Brain microvascular endothelial cell (primary cell): ENCODE results near the gene PWWP2B.
"Not testable (repeated sequence)": the region's sequence is repeated elsewhere in the genome, so short reads cannot be mapped to it uniquely, and the experiment has no call there.

Source experiments
- DNase-seq: peaks from one replicate; pipeline ENCODE4 v3.0.0-alpha.2; 2020
- H3K27ac ChIP-seq: fragments of 250-450 bp; sonication (Bioruptor Pico); 2 replicates; pipeline ENCODE4 v1.5.1; 2020; ENCODE audit warnings: mild to moderate bottlenecking, moderate library complexity
- H3K27me3 ChIP-seq: fragments of 250-450 bp; sonication (Bioruptor Pico); replicated peaks from 2 replicates; pipeline ENCODE4 v1.5.1; 2020; ENCODE audit warnings: mild to moderate bottlenecking
- H3K36me3 ChIP-seq: fragments of 250-450 bp; sonication (Bioruptor Pico); replicated peaks from 2 replicates; pipeline ENCODE4 v1.5.1; 2020; ENCODE audit warnings: mild to moderate bottlenecking
- H3K4me3 ChIP-seq: 2 replicates; pipeline ENCODE4 v1.5.1; 2011; ENCODE audit warnings: low read depth, mild to moderate bottlenecking, control low read depth, low read length, moderate library complexity
- CTCF ChIP-seq: IDR thresholded peaks from 2 replicates; pipeline ENCODE4 v1.5.1; 2011; ENCODE audit warnings: low read depth, mild to moderate bottlenecking, moderate library complexity, low read length, control low read depth, inconsistent platforms; ENCODE audit errors: missing control alignments
- in situ Hi-C: cut with HindIII; loops from 2 replicates; pipeline ENCODE4 v1.10.0; 2017; ENCODE audit warnings: low sequenced_read_pairs, low pct_ligation_motif_present

Gene PWWP2B

GRCh38 chr10:132351611-132352010 lies 45.4 kb upstream of the PWWP2B start:
- Histone ChIP-seq H3K27ac (no peak overlapping the region), H3K27me3 (no peaks in the 10 kb centered on the region), H3K4me3 (no peak overlapping the region), H3K36me3 (no peaks in the 10 kb centered on the region)
- TF ChIP-seq CTCF: no peak
- no peak for DNase-seq
- in situ Hi-C loops: no loop called here

- H3K36me3 ChIP-seq, H3K27me3 ChIP-seq, H3K27ac ChIP-seq, H3K4me3 ChIP-seq, in situ Hi-C loops: not testable (repeated sequence)
- TF ChIP-seq CTCF: peak; percentile 89
- peak; percentile 43 for DNase-seq
These were observed 44.3 kb upstream of the PWWP2B start for GRCh38 chr10:132352462-132353308.

- no peak for TF ChIP-seq CTCF
- H3K4me3 ChIP-seq: no peak overlapping the region
- no peak overlapping the region for H3K27ac ChIP-seq
- no peaks in the 10 kb centered on the region for H3K36me3 ChIP-seq
- in situ Hi-C loops: no loop called here
- no peak for DNase-seq
- H3K27me3 ChIP-seq: no peaks in the 10 kb centered on the region
These were observed 43.3 kb upstream of the PWWP2B start for GRCh38 chr10:132353456-132354355.

- in situ Hi-C loops: no loop called here
- no peak overlapping the region for H3K4me3 ChIP-seq
- DNase-seq: no peak
- no peak overlapping the region for H3K27ac ChIP-seq
- no peaks in the 10 kb centered on the region for H3K27me3 ChIP-seq
- no peaks in the 10 kb centered on the region for H3K36me3 ChIP-seq
- TF ChIP-seq CTCF: no peak
These were observed 42.5 kb upstream of the PWWP2B start for GRCh38 chr10:132354356-132355094.

GRCh38 chr10:132355297-132355696 lies 41.7 kb upstream of the PWWP2B start:
- no peak for DNase-seq
- Histone ChIP-seq H3K27me3 (no peaks in the 10 kb centered on the region), H3K36me3 (no peaks in the 10 kb centered on the region), H3K4me3 (no peak overlapping the region), H3K27ac (no peak overlapping the region)
- TF ChIP-seq CTCF: no peak
- in situ Hi-C loops: no loop called here
